ENCODE results near the gene UBE3C. TPM values are rescaled to one million over a fixed set of nuclear protein-coding genes. Genes with fewer than 3 reads are reported as not detected.

The UBE3C gene
- total and polyA plus RNA-seq, 2 of the 13 experiments (the other 11 are each of a cell fraction or from before 2014, with no cell fraction given), result 27.0 to 48.2 TPM

DNA sequence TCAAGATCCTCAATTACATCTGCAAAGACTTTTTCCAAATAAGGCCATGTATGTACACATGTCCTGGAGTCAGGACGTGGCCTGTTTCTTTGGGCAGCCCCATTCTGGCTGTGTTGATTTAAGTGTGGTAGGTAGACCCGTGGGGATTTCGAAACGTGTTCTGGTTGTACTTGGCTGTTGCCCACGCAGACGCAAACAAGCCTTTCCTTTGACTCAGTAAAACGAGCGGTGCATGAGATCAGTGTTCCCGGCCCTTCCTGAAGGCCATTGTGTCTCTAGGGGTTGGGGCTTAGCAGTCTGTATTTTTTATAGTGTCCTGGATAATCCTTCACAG is 133.2 kb downstream of the UBE3C start (continued):
- TF ChIP-seq ZNF121 (CRISPR knock-in tag; IDR thresholded peaks at IDR 0.05), result no peak
- no peak for TF ChIP-seq SIN3B (IDR thresholded peaks at IDR 0.05; ENCODE audit: low read length)
- TF ChIP-seq BORCS8-MEF2B (CRISPR knock-in tag; IDR thresholded peaks at IDR 0.05), result no peak
- no peak for TF ChIP-seq HNRNPUL1 (IDR thresholded peaks at IDR 0.05; ENCODE audit: low read depth, low read length)

DNA sequence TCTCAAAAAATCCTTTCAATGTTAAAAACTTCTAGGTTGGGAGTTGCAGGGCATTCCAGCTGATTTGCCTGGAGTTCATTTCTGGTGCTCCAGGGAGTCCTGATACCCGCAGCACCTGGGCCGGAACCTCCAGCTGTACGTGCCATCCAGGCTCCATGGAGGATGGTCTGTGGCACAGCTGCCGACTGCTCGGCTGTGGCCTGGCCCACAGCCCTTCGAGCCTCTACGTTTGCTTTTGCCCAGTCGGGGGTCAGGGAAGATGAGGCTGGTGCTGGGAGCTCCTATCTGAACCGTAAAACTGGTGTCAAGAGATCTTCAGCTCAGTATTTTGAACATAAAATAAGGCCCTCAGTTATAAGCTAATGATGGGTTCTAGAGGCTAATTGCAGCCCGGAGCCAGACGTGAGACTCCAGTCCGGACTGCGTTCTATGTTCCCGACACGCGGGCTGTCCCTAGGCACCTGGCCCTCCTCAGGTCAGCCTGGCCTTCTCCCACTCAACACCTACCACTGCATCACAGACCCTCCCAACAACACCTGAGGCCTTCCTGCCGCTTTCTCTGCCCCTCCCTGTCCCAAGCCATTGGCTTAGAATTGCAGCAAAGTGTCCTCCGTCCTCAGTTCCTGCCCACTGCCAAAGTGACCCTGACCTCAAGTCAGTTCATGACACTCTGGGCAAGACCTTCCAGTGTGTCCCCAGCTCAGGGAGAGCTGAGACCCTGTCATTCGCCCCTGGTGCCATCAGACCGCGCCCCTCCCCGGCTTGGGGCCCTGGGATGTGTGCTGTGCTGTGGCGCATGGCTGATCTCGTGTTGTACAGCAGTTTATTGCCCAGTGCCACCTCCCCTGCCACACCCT is 133.9 kb downstream of the UBE3C start:
- H2AFZ ChIP-seq (ENCODE audit: low read length), result no peak overlapping the region
- POLR2A ChIA-PET, result no interaction called here
- no peak overlapping the region for H3K9ac ChIP-seq (ENCODE audit: insufficient read depth, low read depth, low read length)
- peak; percentile 2; the same call in 2 of the 3 replicates for ATAC-seq
- DNase-seq (ENCODE audit: low spot score), result no peak
- H3K4me1 ChIP-seq (ENCODE audit: insufficient read depth, low read length), result peaks cover 51% of the 10 kb centered on the region
- H4K20me1 ChIP-seq (ENCODE audit: insufficient read depth, low read length), result no peaks in the 10 kb centered on the region
- peak overlapping the region; percentile 22 for H3K27ac ChIP-seq (ENCODE audit: extremely low read length, insufficient read depth, low read length)
- no peaks in the 10 kb centered on the region for H3K9me3 ChIP-seq (ENCODE audit: low read length)
- FAIRE-seq, result no peak
- no peak overlapping the region for H3K4me3 ChIP-seq (replicated peaks in 1 of 3; ENCODE audit: insufficient read depth in 1 of 3, low read depth in 2 of 3, low read length in 3 of 3)
- H3K36me3 ChIP-seq (replicated peaks in 1 of 2; ENCODE audit: control insufficient read depth in 1 of 2, insufficient read depth in 2 of 2, low read length in 2 of 2), result peaks cover 6 to 13% of the 10 kb centered on the region in 2 experiments
- no peaks in the 10 kb centered on the region for H3K27me3 ChIP-seq (ENCODE audit: control insufficient read depth in 1 of 2, insufficient read depth in 2 of 2, low read length in 2 of 2)
- in situ Hi-C loops (cut with HindIII; ENCODE audit: extremely low pct_ligation_motif_present, low pct_unique_long_range_greater_than_20kb) (loop anchor here (25.0 kb wide), 1 partner anchor 310 kb away; no protein-coding TSS in a partner anchor), intact Hi-C loops (cut with micrococcal nuclease; ENCODE audit: unreplicated experiment) (no loop called here)
- H3K79me2 ChIP-seq (ENCODE audit: insufficient read depth, low read length), result no peaks in the 10 kb centered on the region
- 75% methylated on average over 14 of the region's 24 CpGs for WGBS (ENCODE audit: low lambda C conversion rate)
- peak overlapping the region; percentile 30 for H3K4me2 ChIP-seq (ENCODE audit: low read depth, low read length)
- CTCF ChIA-PET (ENCODE audit: low intra/inter-chr PET ratio, low total read pairs), result interaction anchor here (1.2 kb wide), 1 partner anchor 44 kb away, joined by 5 read pairs; no protein-coding TSS in a partner anchor
- TSS peak; percentile 38 for BruUV-seq (replicated peaks)
- TF ChIP-seq ARID4A (CRISPR knock-in tag; IDR thresholded peaks at IDR 0.05; ENCODE audit: borderline replicate concordance) (peak; percentile 27), AKAP8 (CRISPR knock-in tag; IDR thresholded peaks at IDR 0.05) (no peak; the same call in 1 of the 2 replicates), ZNF337 (CRISPR knock-in tag; IDR thresholded peaks at IDR 0.05; ENCODE audit: borderline replicate concordance, low read depth) (no peak), RBM22 (optimal IDR thresholded peaks at IDR 0.05; ENCODE audit: low read length) (peak; percentile 51), DDIT3 (CRISPR knock-in tag; IDR thresholded peaks at IDR 0.05) (no peak), RARG (CRISPR knock-in tag; IDR thresholded peaks at IDR 0.05; ENCODE audit: low read depth) (no peak), KDM2A (CRISPR knock-in tag; IDR thresholded peaks at IDR 0.05; ENCODE audit: borderline replicate concordance, low read depth) (peak; percentile 4; the same call in 1 of the 2 replicates), PTBP1 (IDR thresholded peaks at IDR 0.05; ENCODE audit: low read depth, low read length, poor library complexity, severe bottlenecking) (no peak), ZFAT (CRISPR knock-in tag; conservative IDR thresholded peaks at IDR 0.05) (no peak)
- TF ChIP-seq, protein P1, sequence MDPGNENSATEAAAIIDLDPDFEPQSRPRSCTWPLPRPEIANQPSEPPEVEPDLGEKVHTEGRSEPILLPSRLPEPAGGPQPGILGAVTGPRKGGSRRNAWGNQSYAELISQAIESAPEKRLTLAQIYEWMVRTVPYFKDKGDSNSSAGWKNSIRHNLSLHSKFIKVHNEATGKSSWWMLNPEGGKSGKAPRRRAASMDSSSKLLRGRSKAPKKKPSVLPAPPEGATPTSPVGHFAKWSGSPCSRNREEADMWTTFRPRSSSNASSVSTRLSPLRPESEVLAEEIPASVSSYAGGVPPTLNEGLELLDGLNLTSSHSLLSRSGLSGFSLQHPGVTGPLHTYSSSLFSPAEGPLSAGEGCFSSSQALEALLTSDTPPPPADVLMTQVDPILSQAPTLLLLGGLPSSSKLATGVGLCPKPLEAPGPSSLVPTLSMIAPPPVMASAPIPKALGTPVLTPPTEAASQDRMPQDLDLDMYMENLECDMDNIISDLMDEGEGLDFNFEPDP (CRISPR knock-in tag; conservative IDR thresholded peaks at IDR 0.05), result 0 out of 2 replicates have a peak, but pooled peaks have one; percentile 41
- TF ChIP-seq, protein P2, sequence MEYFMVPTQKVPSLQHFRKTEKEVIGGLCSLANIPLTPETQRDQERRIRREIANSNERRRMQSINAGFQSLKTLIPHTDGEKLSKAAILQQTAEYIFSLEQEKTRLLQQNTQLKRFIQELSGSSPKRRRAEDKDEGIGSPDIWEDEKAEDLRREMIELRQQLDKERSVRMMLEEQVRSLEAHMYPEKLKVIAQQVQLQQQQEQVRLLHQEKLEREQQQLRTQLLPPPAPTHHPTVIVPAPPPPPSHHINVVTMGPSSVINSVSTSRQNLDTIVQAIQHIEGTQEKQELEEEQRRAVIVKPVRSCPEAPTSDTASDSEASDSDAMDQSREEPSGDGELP (IDR thresholded peaks at IDR 0.05; ENCODE audit: borderline replicate concordance, low read depth), result no peak

Measured in HepG2 (cell line).